GM23248 (cell line): ENCODE measurements around the gene FAR1.
"Not testable (repeated sequence)": the region's sequence is repeated elsewhere in the genome, so short reads cannot be mapped to it uniquely, and the experiment has no call there.

Experiments used
- EZH2 ChIP-seq: fragments of 200-600 bp; sonication (generic); IDR thresholded peaks from 2 replicates; pipeline ENCODE4 v1.6.1; 2018; ENCODE audit warnings: antibody characterized with exemption, mild to moderate bottlenecking; ENCODE audit not compliant: insufficient read depth, poor library complexity, severe bottlenecking
- EZH2phosphoT487 ChIP-seq: fragments of 200-600 bp; sonication (generic); IDR thresholded peaks from 2 replicates; pipeline ENCODE4 v1.6.1; 2018; ENCODE audit warnings: antibody characterized with exemption, moderate library complexity, mild to moderate bottlenecking, low read depth; ENCODE audit not compliant: insufficient read depth

DNA sequence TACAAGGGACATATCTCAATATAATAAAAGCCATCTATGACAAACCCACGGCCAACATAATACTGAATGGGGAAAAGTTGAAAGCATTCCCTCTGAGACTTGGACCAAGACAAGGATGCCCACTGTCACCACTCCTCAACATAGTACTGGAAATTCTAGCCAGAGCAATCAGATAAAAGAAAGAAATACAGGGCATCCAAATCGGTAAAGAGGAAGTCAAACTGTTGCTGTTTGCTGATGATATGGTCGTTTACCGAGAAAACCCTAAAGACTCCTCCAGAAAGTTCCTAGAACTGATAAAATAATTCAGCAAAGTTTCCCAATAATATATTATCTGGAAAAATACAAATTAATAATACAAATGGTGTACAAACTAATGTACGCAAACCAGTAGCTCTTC lies 84.8 kb downstream of the FAR1 start:
- TF ChIP-seq EZH2phosphoT487, EZH2: not testable (repeated sequence)
